HG03342 (cell line): ENCODE data around the gene CACNA1C.

Experiments
- ATAC-seq: cut with Tn5 transposase; IDR thresholded peaks from one replicate; pipeline ENCODE4 v1.9.1; 2021; ENCODE audit warnings: mild to moderate bottlenecking, moderate library complexity; ENCODE audit not compliant: unreplicated experiment

CACNA1C gene

GRCh38 chr12:2526371-2526770 is 473.6 kb downstream of the CACNA1C start:
- no peak for ATAC-seq

GRCh38 chr12:2528001-2528400 is 475.2 kb downstream of the CACNA1C start:
- ATAC-seq = no peak

GRCh38 chr12:2529807-2530206 is 477.0 kb downstream of the CACNA1C start:
- no peak for ATAC-seq

DNA sequence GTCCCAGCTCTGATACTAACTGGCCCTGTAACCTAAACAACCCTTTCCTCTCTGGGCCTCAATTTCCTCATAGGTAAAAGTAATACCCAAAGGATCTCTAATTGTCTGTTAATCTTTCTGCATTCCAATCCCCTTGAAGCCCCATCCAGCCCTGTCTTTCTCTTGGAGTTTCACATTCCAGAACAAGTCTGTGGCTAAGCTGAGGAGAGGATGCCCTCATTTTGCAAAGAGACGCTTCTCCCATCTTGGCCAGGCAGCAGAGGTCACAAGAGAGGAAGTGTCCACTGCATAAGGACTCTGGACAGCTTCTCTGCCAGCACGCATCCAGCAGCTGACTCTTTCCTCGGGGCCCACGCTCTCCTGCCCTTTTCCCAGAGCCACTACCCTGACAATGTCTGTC is 478.6 kb downstream of the CACNA1C start:
- no peak for ATAC-seq

- ATAC-seq = no peak
These were observed 480.2 kb downstream of the CACNA1C start for GRCh38 chr12:2533036-2533435.

- ATAC-seq = no peak
These were observed 482.9 kb downstream of the CACNA1C start for GRCh38 chr12:2535583-2536204.

DNA sequence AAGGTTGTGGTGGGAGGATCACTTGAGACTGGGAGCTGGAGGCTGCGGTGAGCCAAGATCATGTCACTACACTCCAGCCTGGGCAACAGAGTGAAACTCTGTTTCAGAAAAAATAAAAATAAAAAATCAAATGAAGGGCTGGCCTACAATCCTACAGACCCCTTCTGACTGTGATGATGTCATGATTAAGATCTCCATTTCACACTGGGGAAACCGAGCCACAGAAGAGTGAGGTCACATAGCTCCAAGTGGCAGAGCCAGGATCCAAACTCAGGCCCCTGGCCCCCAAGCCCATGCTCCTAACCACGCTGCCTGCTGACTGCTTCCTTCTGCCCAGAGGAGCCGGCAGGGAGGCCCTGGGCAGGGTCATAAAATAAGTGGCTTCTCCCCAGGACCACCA is 483.9 kb downstream of the CACNA1C start:
- ATAC-seq = no peak

GRCh38 chr12:2537868-2538541 is 485.2 kb downstream of the CACNA1C start:
- ATAC-seq = no peak

DNA sequence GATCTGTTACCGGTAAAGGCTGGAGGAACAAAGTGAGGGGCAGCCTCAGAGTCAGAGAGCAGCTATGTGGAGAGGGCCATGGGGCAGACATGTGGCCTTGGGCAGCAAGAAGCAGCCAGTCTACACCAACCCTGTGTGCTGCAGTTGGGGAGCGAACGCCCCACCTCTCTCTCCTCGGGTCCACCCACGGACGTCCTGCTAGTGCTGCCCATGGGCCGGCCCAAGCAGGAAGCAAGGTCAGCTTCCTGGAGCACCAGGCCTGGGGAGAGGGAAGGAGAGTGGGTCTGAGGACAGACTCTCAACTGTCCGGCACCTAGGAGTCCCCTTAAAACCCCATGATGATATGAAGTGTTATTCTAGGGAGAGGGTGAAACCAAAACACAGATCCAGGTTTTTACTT is 487.2 kb downstream of the CACNA1C start:
- ATAC-seq = no peak

DNA sequence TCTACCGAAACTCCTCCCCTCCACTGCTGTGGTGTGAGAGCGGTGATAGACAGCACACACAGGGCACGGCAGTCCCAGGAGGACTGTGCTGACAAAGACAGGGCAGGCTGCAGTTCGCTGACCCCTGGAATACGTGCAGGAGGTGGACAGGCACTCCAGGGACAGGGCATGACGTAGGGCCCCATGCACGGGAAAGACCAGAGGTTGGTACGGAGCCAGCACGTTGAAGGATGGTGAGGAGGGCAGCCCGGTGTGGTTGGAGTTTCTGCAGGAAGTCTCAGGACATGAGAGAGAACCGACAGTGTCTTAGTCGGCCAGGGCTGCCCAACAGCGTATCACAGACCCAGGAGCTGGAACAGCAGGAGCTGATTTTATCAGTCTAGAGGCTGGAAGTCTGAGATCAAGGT is 487.8 kb downstream of the CACNA1C start:
- ATAC-seq = no peak

GRCh38 chr12:2541631-2542204 is 488.9 kb downstream of the CACNA1C start:
- ATAC-seq = no peak

DNA sequence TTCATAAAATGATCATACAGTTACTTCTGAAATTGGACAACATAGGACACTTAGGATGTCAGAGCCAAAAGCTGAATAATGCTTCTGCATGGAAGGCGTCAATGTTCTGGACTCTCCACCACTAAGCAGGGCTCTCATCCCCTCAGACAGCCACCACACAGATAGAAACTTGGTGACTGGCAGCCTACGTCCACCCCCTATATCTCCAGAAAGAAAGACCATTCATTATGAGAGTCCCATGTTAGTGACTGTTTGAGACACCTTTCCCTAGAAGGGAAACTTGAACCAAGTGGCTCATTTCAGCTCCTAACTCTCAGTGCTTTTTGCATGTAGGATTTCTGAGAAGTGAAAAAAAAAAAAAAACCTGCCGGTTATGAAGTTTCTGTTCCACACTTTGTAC is 491.0 kb downstream of the CACNA1C start:
- ATAC-seq = no peak

DNA sequence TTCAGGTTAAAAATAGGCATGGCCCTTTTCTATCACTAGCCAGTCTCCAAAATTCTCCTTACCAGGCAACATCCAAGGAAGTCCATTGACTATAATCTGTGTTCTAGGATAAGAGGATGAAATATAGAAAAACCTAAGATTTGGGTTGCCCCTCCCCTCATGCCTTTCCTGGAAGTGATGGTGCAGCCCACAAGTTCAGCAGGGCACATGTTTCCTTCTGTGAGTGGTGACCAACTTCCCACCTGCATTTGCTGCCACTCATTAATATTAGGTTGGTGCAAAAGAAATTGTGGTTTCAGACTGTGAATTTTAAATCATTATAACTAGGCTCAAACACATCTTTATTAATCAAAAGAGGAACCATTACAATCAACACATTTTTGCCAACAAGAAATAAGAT is 491.4 kb downstream of the CACNA1C start:
- no peak for ATAC-seq

GRCh38 chr12:2547273-2548044 is 494.7 kb downstream of the CACNA1C start:
- ATAC-seq = no peak

GRCh38 chr12:2548081-2548480 is 495.3 kb downstream of the CACNA1C start:
- ATAC-seq = no peak

- no peak for ATAC-seq
These were observed 498.0 kb downstream of the CACNA1C start for GRCh38 chr12:2550561-2551411.

DNA sequence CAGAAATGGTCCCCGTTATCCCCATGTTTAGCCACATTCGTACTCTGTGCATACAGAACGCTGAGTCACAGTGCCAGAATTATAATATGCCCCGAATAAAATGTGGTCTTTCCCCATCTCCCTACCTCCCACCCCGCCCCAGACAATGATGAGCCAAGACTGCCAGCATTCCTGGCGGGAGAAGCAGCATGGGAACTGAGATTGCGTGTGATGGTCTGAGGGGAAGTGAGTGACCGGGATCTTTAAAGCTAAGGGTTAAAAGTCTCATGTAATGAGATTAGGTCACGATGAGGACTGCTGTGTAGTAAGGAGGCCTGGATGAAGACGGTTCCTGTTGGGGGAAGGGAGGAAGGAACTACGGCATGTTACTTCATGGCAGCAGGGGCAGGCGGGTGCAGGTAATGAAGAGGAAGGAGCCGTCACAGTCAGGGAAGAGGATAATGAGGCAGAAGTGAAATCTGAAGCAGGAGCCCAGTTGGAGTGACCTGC is 498.7 kb downstream of the CACNA1C start:
- ATAC-seq = no peak

- ATAC-seq = no peak
These were observed 499.4 kb downstream of the CACNA1C start for GRCh38 chr12:2552000-2552756.

GRCh38 chr12:2553388-2554126 is 500.8 kb downstream of the CACNA1C start:
- ATAC-seq = no peak
